ENCODE measurements around the gene ASTN2. TPM values are rescaled to one million over a fixed set of nuclear protein-coding genes. Genes with fewer than 3 reads are reported as not detected.

Gene ASTN2, protein sequence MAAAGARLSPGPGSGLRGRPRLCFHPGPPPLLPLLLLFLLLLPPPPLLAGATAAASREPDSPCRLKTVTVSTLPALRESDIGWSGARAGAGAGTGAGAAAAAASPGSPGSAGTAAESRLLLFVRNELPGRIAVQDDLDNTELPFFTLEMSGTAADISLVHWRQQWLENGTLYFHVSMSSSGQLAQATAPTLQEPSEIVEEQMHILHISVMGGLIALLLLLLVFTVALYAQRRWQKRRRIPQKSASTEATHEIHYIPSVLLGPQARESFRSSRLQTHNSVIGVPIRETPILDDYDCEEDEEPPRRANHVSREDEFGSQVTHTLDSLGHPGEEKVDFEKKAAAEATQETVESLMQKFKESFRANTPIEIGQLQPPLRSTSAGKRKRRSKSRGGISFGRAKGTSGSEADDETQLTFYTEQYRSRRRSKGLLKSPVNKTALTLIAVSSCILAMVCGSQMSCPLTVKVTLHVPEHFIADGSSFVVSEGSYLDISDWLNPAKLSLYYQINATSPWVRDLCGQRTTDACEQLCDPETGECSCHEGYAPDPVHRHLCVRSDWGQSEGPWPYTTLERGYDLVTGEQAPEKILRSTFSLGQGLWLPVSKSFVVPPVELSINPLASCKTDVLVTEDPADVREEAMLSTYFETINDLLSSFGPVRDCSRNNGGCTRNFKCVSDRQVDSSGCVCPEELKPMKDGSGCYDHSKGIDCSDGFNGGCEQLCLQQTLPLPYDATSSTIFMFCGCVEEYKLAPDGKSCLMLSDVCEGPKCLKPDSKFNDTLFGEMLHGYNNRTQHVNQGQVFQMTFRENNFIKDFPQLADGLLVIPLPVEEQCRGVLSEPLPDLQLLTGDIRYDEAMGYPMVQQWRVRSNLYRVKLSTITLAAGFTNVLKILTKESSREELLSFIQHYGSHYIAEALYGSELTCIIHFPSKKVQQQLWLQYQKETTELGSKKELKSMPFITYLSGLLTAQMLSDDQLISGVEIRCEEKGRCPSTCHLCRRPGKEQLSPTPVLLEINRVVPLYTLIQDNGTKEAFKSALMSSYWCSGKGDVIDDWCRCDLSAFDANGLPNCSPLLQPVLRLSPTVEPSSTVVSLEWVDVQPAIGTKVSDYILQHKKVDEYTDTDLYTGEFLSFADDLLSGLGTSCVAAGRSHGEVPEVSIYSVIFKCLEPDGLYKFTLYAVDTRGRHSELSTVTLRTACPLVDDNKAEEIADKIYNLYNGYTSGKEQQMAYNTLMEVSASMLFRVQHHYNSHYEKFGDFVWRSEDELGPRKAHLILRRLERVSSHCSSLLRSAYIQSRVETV (N-terminal part only)
- under 1 TPM; 0.26 to 0.35 TPM for polyA plus RNA-seq

DNA sequence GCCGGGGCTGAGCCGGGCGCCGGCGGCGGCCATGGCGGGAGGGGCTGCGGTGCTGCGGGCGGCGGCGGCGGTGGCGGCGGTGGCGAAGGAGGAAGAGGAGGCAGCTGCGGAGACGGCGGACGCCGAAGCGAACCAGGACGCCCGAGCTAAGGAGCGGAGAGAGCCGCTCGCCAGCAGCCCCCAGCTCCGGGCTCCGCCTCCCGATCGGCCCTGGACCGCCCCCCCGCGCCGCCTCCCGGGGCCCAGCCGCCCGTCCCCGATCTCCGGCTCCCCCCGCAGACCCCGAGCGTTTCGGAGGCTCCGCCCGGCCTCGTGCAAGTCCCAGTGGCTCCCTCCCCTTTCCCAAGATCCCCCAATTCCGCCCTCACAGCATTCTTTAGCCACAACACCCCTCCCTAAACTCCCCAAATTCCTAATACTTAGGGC lies at the start of gene ASTN2:
TSS of gene ASTN2 (minus strand) at position 152 of the 426 bp plus-strand sequence. CDS start at position 33, 119 bp downstream.
- Histone ChIP-seq H3K4me1 (ENCODE audit: control insufficient read depth in 2 of 2, insufficient read depth in 2 of 2, low read length in 1 of 2) (peaks cover 0 to 9% of the 10 kb centered on the region in 2 donors), H3K36me3 (ENCODE audit: control insufficient read depth in 2 of 2, insufficient read depth in 2 of 2, low read length in 1 of 2) (no peaks in the 10 kb centered on the region), H3K27me3 (ENCODE audit: control insufficient read depth in 1 of 2, insufficient read depth in 2 of 2, low read length in 2 of 2) (peaks cover 9 to 21% of the 10 kb centered on the region in 2 donors), H3K4me3 (ENCODE audit: low read depth in 1 of 2, low read length in 2 of 2) (peak within 1 kb of the TSS; percentile 42 to 54), H3K27ac (ENCODE audit: low read depth in 2 of 2, low read length in 1 of 2) (no peak within 1 kb of the TSS), H3K9me3 (ENCODE audit: control insufficient read depth in 2 of 2, insufficient read depth in 1 of 2, low read depth in 1 of 2, low read length in 1 of 2) (no peaks in the 10 kb centered on the region)
- WGBS, 2 donors, result 1 to 2% methylated on average over 21 to 47 of the region's 48 CpGs

DNA sequence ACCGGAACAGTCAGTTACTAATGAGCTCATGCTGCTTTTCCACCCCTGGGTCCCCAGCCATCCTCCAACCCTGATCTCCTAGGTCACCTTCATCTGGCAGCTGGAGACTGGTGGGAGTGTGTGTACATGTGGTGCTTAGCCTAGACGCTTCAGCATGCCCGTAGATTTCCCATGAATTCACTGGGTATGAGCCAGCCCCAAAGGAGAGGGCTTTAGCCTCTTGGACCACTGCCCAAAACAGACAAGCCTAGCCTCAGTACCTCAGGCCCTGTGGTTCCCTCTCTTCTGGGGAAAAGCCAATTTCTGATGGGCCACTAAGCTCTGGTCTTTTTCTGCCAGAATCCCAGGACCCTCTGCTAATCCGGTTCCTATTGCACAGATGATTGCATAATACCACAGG lies 48.0 kb upstream of the ASTN2 start:
- no peak overlapping the region for H3K4me3 ChIP-seq (ENCODE audit: low read depth in 1 of 2, low read length in 2 of 2)
- no peaks in the 10 kb centered on the region for H3K4me1 ChIP-seq (ENCODE audit: control insufficient read depth in 2 of 2, insufficient read depth in 2 of 2, low read length in 1 of 2)
- no peaks in the 10 kb centered on the region for H3K27me3 ChIP-seq (ENCODE audit: control insufficient read depth in 1 of 2, insufficient read depth in 2 of 2, low read length in 2 of 2)
- H3K36me3 ChIP-seq (ENCODE audit: control insufficient read depth in 2 of 2, insufficient read depth in 2 of 2, low read length in 1 of 2), result no peaks in the 10 kb centered on the region
- WGBS, 2 donors, result 41 to 61% methylated on average over 4 of the region's 4 CpGs
- H3K9me3 ChIP-seq (ENCODE audit: control insufficient read depth in 2 of 2, insufficient read depth in 1 of 2, low read depth in 1 of 2, low read length in 1 of 2), result no peaks in the 10 kb centered on the region
- H3K27ac ChIP-seq (ENCODE audit: low read depth in 2 of 2, low read length in 1 of 2), result no peak overlapping the region

DNA sequence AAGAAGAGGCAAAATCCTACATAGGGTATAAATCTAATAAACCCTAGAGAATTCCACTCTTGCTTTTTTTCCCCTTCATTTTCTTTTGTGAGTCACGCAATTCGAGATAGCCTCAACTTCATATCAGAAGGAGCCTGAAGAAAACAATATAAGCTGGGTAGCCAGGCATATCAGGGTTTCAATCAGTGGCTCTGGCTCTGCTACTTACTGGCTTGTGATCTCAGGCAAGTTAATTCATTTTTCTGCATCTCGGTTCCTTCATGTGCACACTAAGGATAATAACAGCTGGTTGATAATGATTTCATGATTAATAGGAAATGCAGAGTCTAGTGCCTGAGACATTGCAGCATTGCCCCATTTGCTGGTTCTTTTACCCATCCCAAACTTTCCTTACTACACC lies 46.5 kb upstream of the ASTN2 start:
- 81% methylated on average over 3 of the region's 3 CpGs for WGBS, 2 donors
- Histone ChIP-seq H3K4me1 (ENCODE audit: control insufficient read depth in 2 of 2, insufficient read depth in 2 of 2, low read length in 1 of 2) (no peaks in the 10 kb centered on the region), H3K9me3 (ENCODE audit: control insufficient read depth in 2 of 2, insufficient read depth in 1 of 2, low read depth in 1 of 2, low read length in 1 of 2) (no peaks in the 10 kb centered on the region), H3K27ac (ENCODE audit: low read depth in 2 of 2, low read length in 1 of 2) (no peak overlapping the region), H3K4me3 (ENCODE audit: low read depth in 1 of 2, low read length in 2 of 2) (no peak overlapping the region), H3K36me3 (ENCODE audit: control insufficient read depth in 2 of 2, insufficient read depth in 2 of 2, low read length in 1 of 2) (no peaks in the 10 kb centered on the region), H3K27me3 (ENCODE audit: control insufficient read depth in 1 of 2, insufficient read depth in 2 of 2, low read length in 2 of 2) (no peaks in the 10 kb centered on the region)

DNA sequence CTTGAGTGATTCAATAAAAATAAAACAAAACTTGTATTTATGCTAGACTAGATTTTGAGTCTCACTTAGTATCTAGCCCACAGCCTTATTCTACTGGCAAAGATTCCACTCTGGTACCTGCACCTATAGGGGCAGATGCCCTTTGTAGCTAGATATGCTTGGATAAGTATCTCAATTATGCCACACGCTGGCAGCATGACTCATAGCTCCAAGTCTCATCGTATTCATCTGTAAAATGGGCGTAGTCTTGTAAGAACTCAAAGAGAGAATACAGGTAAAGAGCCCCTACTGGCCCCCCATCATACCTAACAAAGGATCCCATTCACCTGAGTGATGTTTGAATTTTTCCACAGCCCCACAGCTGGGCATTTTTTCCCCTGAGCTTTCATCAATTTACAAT lies 45.9 kb upstream of the ASTN2 start:
- WGBS, 2 donors, result 75 to 85% methylated on average over 3 of the region's 3 CpGs
- Histone ChIP-seq H3K27me3 (ENCODE audit: control insufficient read depth in 1 of 2, insufficient read depth in 2 of 2, low read length in 2 of 2) (no peaks in the 10 kb centered on the region), H3K4me1 (ENCODE audit: control insufficient read depth in 2 of 2, insufficient read depth in 2 of 2, low read length in 1 of 2) (no peaks in the 10 kb centered on the region)

DNA sequence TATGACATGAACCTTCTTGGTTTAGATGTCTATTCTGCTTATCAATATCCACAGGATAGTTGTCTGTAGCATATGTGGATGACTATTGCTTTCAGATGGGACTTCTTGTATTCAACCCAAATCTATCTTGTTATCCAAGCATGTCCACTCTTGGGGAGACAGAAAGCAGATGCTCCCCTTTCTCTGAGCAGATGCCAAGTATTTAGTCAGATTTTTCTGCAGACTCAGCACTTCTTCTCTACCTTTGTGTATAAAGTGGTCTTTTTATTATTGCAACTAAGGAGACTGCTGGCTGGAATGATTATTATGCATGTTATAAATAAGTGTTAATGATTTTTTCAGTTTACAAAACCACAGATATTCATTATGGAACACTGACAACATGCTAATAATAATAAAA lies 45.1 kb upstream of the ASTN2 start:
- Histone ChIP-seq H3K36me3 (ENCODE audit: control insufficient read depth in 2 of 2, insufficient read depth in 2 of 2, low read length in 1 of 2) (no peaks in the 10 kb centered on the region), H3K4me1 (ENCODE audit: control insufficient read depth in 2 of 2, insufficient read depth in 2 of 2, low read length in 1 of 2) (no peaks in the 10 kb centered on the region), H3K27me3 (ENCODE audit: control insufficient read depth in 1 of 2, insufficient read depth in 2 of 2, low read length in 2 of 2) (no peaks in the 10 kb centered on the region), H3K9me3 (ENCODE audit: control insufficient read depth in 2 of 2, insufficient read depth in 1 of 2, low read depth in 1 of 2, low read length in 1 of 2) (no peaks in the 10 kb centered on the region), H3K4me3 (ENCODE audit: low read depth in 1 of 2, low read length in 2 of 2) (no peak overlapping the region), H3K27ac (ENCODE audit: low read depth in 2 of 2, low read length in 1 of 2) (no peak overlapping the region)

More for the DNA sequence above, 45.9 kb upstream of the ASTN2 start:
- H3K9me3 ChIP-seq (ENCODE audit: control insufficient read depth in 2 of 2, insufficient read depth in 1 of 2, low read depth in 1 of 2, low read length in 1 of 2), result no peaks in the 10 kb centered on the region
- no peaks in the 10 kb centered on the region for H3K36me3 ChIP-seq (ENCODE audit: control insufficient read depth in 2 of 2, insufficient read depth in 2 of 2, low read length in 1 of 2)
- no peak overlapping the region for H3K4me3 ChIP-seq (ENCODE audit: low read depth in 1 of 2, low read length in 2 of 2)
- H3K27ac ChIP-seq (ENCODE audit: low read depth in 2 of 2, low read length in 1 of 2), result no peak overlapping the region

DNA sequence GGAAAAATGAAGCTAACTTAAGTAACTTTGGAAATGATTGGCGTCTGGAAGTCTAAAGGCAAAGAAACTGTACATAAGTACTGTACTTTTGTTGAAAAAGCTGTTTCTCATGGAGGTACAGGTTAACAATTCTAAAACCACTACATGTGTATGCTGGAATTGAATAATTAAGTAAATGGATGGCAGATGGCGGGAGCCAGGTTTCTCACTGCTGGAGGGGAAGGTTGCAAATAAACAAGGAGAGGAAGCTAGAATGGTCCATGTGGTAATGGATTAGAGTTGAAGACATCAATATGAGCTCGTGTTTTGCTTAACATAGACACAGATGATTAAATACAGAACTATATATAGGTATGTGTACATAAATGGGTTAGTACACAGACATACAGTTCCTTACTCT lies 43.2 kb upstream of the ASTN2 start:
- WGBS, 2 donors, result 71 to 73% methylated on average over 3 of the region's 3 CpGs
- H3K4me3 ChIP-seq (ENCODE audit: low read depth in 1 of 2, low read length in 2 of 2), result no peak overlapping the region
- H3K27me3 ChIP-seq (ENCODE audit: control insufficient read depth in 1 of 2, insufficient read depth in 2 of 2, low read length in 2 of 2), result no peaks in the 10 kb centered on the region

DNA sequence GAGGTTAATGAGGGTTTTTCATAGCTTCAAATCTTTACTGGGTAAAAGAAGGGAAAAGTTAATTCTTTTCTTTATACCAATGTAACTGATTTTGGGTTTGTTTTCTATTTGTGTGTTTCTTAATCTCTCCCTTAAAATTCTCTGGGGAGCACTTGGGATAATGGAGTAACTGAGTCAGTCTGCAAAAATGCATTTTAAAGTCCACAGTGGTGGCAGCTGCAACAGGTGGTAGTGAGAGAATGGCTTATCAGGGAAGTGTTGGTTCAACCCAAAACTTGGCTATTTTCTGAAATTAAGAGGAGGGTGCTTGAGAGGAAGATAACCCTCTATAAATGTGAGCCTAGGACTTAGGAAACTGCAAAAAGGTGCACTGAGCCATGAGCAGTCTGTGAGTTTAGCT lies 39.9 kb upstream of the ASTN2 start:
- Histone ChIP-seq H3K27ac (ENCODE audit: low read depth in 2 of 2, low read length in 1 of 2) (no peak overlapping the region), H3K4me1 (ENCODE audit: control insufficient read depth in 2 of 2, insufficient read depth in 2 of 2, low read length in 1 of 2) (no peaks in the 10 kb centered on the region), H3K4me3 (ENCODE audit: low read depth in 1 of 2, low read length in 2 of 2) (no peak overlapping the region), H3K9me3 (ENCODE audit: control insufficient read depth in 2 of 2, insufficient read depth in 1 of 2, low read depth in 1 of 2, low read length in 1 of 2) (no peaks in the 10 kb centered on the region), H3K36me3 (ENCODE audit: control insufficient read depth in 2 of 2, insufficient read depth in 2 of 2, low read length in 1 of 2) (no peaks in the 10 kb centered on the region), H3K27me3 (ENCODE audit: control insufficient read depth in 1 of 2, insufficient read depth in 2 of 2, low read length in 2 of 2) (no peaks in the 10 kb centered on the region)

More for the DNA sequence above, 43.2 kb upstream of the ASTN2 start:
- H3K4me1 ChIP-seq (ENCODE audit: control insufficient read depth in 2 of 2, insufficient read depth in 2 of 2, low read length in 1 of 2), result no peaks in the 10 kb centered on the region
- H3K36me3 ChIP-seq (ENCODE audit: control insufficient read depth in 2 of 2, insufficient read depth in 2 of 2, low read length in 1 of 2), result no peaks in the 10 kb centered on the region
- no peaks in the 10 kb centered on the region for H3K9me3 ChIP-seq (ENCODE audit: control insufficient read depth in 2 of 2, insufficient read depth in 1 of 2, low read depth in 1 of 2, low read length in 1 of 2)
- no peak overlapping the region for H3K27ac ChIP-seq (ENCODE audit: low read depth in 2 of 2, low read length in 1 of 2)

DNA sequence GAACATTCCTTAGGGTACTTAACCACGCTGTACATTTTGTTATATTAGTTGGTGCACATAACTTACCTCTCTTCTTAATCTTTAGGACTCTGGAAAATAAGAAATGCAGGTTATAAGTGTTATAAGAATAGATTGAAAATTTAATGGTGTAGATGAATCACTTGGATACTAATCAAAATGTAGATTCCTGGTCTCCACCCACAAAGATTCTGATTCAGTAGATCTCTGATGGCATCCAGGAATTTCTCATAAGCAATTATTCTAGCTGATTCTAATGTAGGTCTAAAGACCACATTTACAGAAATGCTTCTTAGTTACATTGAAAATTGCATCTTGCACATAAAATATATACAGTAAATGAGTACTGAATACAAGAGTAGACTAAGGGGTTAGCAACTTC lies 38.9 kb upstream of the ASTN2 start:
- Histone ChIP-seq H3K4me3 (ENCODE audit: low read depth in 1 of 2, low read length in 2 of 2) (no peak overlapping the region), H3K27ac (ENCODE audit: low read depth in 2 of 2, low read length in 1 of 2) (no peak overlapping the region), H3K36me3 (ENCODE audit: control insufficient read depth in 2 of 2, insufficient read depth in 2 of 2, low read length in 1 of 2) (no peaks in the 10 kb centered on the region), H3K27me3 (ENCODE audit: control insufficient read depth in 1 of 2, insufficient read depth in 2 of 2, low read length in 2 of 2) (no peaks in the 10 kb centered on the region), H3K4me1 (ENCODE audit: control insufficient read depth in 2 of 2, insufficient read depth in 2 of 2, low read length in 1 of 2) (no peaks in the 10 kb centered on the region), H3K9me3 (ENCODE audit: control insufficient read depth in 2 of 2, insufficient read depth in 1 of 2, low read depth in 1 of 2, low read length in 1 of 2) (no peaks in the 10 kb centered on the region)
- 52 to 75% methylated on average over 1 of the region's 1 CpG for WGBS, 2 donors

DNA sequence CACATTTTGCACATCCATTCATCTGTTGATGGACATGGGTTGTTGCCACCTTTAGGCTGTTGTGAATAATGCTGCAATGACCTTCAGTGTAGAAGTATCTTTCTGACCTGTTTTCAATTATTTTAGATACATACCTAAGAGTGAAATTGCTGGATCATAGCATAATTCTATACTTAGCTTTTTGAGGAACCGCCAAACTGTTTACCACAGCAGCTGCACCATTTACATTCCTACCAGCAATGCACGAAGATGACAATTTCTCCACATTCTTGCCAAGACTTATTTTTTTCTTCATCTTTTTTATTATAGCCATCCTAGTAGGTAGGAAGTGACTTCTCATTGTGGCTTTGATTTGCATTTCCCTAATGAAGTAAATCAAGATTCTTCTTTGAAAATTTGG lies 36.5 kb upstream of the ASTN2 start:
- Histone ChIP-seq H3K36me3 (ENCODE audit: control insufficient read depth in 2 of 2, insufficient read depth in 2 of 2, low read length in 1 of 2) (no peaks in the 10 kb centered on the region), H3K9me3 (ENCODE audit: control insufficient read depth in 2 of 2, insufficient read depth in 1 of 2, low read depth in 1 of 2, low read length in 1 of 2) (no peaks in the 10 kb centered on the region), H3K4me3 (ENCODE audit: low read depth in 1 of 2, low read length in 2 of 2) (no peak overlapping the region), H3K27me3 (ENCODE audit: control insufficient read depth in 1 of 2, insufficient read depth in 2 of 2, low read length in 2 of 2) (no peaks in the 10 kb centered on the region), H3K4me1 (ENCODE audit: control insufficient read depth in 2 of 2, insufficient read depth in 2 of 2, low read length in 1 of 2) (no peaks in the 10 kb centered on the region), H3K27ac (ENCODE audit: low read depth in 2 of 2, low read length in 1 of 2) (no peak overlapping the region)
- 54 to 64% methylated on average over 2 of the region's 2 CpGs for WGBS, 2 donors

All from esophagus (tissue), 2 donors.